HG02798 (cell line): ENCODE data around the gene ATP5MC3.

Experiments used
- ATAC-seq: cut with Tn5 transposase; IDR thresholded peaks from one replicate; pipeline ENCODE4 v1.9.1; 2021; ENCODE audit warnings: mild to moderate bottlenecking; ENCODE audit not compliant: unreplicated experiment, poor library complexity

ATP5MC3 gene

DNA sequence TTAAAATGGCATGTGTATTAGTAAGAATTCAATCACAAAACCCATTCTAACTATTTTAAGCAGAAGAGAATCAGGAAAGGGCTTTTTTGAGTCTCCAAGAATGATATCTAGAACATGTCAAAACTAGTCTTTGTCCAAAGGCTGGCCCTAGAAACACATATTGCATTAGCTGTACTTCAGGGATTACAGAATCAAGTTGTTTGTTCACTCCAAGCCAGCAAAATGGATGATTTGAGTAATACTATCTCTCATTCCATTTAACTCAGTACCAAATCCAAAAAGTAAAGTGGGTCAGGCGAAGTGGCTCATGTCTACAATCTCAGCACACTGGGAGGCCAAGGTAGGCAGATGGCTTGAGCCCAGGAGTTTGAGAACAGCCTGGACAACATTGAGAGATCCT lies 54.8 kb downstream of the ATP5MC3 start:
- ATAC-seq = no peak
